ENCODE measurements around the gene TLE5.
A peak's percentile ranks its signal among the peaks of the same experiment; 100 is the strongest.
"Not testable (repeated sequence)": the region's sequence is repeated elsewhere in the genome, so short reads cannot be mapped to it uniquely, and the experiment has no call there.

TLE5 gene

DNA sequence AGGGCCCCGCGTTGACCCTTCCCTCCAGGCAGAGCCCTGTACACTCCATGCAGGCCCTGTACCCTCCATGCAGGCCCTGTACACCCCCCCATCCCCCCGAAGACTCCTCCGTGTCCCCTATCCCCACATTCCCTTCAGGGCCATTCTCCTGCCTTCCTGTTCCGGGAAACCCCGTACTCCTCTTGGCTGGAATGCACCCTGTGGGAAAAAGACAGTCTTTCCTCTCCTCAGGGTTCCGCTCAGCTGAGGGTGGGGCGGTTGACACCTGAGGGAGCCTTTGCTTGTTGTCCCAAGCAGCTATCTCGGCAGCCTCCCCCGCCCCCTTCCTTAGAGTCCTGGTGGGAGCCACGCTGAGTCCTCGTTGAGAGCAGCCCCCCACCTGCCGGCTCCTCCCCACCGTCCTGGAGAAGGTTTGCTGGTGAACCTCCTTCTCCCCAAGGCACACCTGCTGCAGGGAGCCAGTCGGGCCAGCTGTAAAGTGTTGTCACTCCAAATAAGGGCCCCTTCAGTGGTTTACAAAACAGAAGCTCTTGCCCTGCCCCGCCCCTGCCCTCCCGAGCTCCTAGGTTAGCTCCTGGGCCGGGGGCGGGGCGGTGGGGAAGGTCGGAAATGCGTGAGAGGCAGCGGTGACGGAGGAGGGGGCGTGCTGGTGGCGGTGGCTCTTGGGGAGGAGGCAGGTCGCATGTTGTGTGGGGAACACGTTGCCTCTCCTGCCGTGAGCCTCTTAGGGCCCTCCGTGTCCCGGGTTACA is 33.3 kb upstream of the TLE5 start:
- TF ChIP-seq, protein P1, sequence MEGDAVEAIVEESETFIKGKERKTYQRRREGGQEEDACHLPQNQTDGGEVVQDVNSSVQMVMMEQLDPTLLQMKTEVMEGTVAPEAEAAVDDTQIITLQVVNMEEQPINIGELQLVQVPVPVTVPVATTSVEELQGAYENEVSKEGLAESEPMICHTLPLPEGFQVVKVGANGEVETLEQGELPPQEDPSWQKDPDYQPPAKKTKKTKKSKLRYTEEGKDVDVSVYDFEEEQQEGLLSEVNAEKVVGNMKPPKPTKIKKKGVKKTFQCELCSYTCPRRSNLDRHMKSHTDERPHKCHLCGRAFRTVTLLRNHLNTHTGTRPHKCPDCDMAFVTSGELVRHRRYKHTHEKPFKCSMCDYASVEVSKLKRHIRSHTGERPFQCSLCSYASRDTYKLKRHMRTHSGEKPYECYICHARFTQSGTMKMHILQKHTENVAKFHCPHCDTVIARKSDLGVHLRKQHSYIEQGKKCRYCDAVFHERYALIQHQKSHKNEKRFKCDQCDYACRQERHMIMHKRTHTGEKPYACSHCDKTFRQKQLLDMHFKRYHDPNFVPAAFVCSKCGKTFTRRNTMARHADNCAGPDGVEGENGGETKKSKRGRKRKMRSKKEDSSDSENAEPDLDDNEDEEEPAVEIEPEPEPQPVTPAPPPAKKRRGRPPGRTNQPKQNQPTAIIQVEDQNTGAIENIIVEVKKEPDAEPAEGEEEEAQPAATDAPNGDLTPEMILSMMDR (conservative IDR thresholded peaks at IDR 0.05; ENCODE audit: control insufficient read depth, insufficient read depth, low read depth, low read length): no peak
- H3K4me3 ChIP-seq (ENCODE audit: control insufficient read depth, low read depth, low read length): peak overlapping the region; percentile 80
- DNase-seq (ENCODE audit: low read depth): no peak

- TF ChIP-seq, protein P1 (conservative IDR thresholded peaks at IDR 0.05; ENCODE audit: control insufficient read depth, insufficient read depth, low read depth, low read length): no peak
- H3K4me3 ChIP-seq (ENCODE audit: control insufficient read depth, low read depth, low read length): peak overlapping the region; percentile 80
- peak; percentile 17 for DNase-seq (ENCODE audit: low read depth)
These were observed 32.5 kb upstream of the TLE5 start for GRCh38 chr19:3094601-3095440.

DNA sequence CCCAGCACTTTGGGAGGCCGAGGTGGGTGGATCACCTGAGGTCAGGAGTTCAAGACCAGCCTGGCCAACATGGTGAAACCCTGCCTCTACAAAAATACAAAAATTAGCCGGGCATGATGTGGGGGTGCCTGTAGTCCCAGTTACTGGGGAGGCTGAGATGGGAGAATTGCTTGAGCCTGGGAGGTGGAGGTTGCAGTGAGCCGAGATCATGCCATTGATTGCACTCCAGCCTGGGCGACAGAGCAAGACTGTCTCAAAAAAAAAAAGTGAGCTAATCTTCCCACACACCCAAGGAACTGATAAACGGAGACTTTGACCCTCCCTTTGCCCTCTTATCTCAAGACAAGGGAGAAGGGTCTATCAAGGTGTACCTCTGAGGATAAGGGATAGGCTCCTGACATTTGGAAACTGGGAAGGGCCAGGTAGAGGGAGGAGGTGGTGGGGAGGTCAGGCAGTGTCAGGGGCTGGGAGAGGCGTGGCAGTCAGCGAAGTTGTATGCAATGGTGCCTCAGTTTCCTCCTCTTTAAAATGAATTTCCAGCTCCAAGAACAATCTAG is 27.1 kb upstream of the TLE5 start:
- not testable (repeated sequence) for DNase-seq (ENCODE audit: low read depth)

GRCh38 chr19:3087769-3088168 is 25.5 kb upstream of the TLE5 start:
- no peak for DNase-seq (ENCODE audit: low read depth)
- TF ChIP-seq, protein P1 (conservative IDR thresholded peaks at IDR 0.05; ENCODE audit: control insufficient read depth, insufficient read depth, low read depth, low read length): no peak

More for the DNA sequence above, 27.1 kb upstream of the TLE5 start:
- not testable (repeated sequence) for H3K4me3 ChIP-seq (ENCODE audit: control insufficient read depth, low read depth, low read length)

DNA sequence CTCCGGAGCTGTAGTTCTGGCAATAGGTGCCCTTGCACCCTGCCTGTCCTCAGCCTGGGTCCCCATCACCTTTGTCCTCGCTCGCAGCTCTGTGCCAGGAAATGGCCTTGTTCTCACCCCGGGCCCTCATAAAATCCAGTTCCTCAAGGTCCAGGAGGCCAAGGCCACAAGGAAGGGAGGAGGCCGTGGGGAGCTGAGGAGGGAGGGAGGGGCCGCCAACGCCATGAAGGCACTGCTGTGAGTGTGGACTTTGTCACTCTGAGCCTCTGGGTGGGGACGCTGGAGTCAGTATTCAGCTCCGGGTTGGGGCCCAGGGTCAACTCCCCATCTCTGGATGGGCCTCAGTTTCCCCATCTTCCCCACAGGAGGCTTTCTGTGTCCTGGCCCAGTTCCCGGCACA is 22.6 kb upstream of the TLE5 start:
- DNase-seq (ENCODE audit: low read depth): no peak
- H3K4me3 ChIP-seq (ENCODE audit: control insufficient read depth, low read depth, low read length): no peak overlapping the region
- TF ChIP-seq, protein P1 (conservative IDR thresholded peaks at IDR 0.05; ENCODE audit: control insufficient read depth, insufficient read depth, low read depth, low read length): no peak

More at GRCh38 chr19:3087769-3088168, 25.5 kb upstream of the TLE5 start:
- no peak overlapping the region for H3K4me3 ChIP-seq (ENCODE audit: control insufficient read depth, low read depth, low read length)

GRCh38 chr19:3083964-3084363 is 21.7 kb upstream of the TLE5 start:
- no peak for DNase-seq (ENCODE audit: low read depth)
- TF ChIP-seq, protein P1 (conservative IDR thresholded peaks at IDR 0.05; ENCODE audit: control insufficient read depth, insufficient read depth, low read depth, low read length): no peak
- H3K4me3 ChIP-seq (ENCODE audit: control insufficient read depth, low read depth, low read length): no peak overlapping the region

GRCh38 chr19:3082331-3082730 is 20.0 kb upstream of the TLE5 start:
- TF ChIP-seq, protein P1 (conservative IDR thresholded peaks at IDR 0.05; ENCODE audit: control insufficient read depth, insufficient read depth, low read depth, low read length): no peak
- H3K4me3 ChIP-seq (ENCODE audit: control insufficient read depth, low read depth, low read length): no peak overlapping the region
- no peak for DNase-seq (ENCODE audit: low read depth)
